ENCODE results near the gene CLDN22. TPM values are rescaled to one million over a fixed set of nuclear protein-coding genes. Genes with fewer than 3 reads are reported as not detected.
A peak's percentile ranks its signal among the peaks of the same experiment; 100 is the strongest.

CLDN22 gene
- total RNA-seq, 1 donor from 2014 or later = not detected

GRCh38 chr4:183347146-183347545 is 27.1 kb upstream of the CLDN22 start:
- Histone ChIP-seq H3K4me1 (peaks cover 6% of the 10 kb centered on the region), H3K4me3 (no peak overlapping the region), H3K36me3 (no peaks in the 10 kb centered on the region), H3K9me3 (no peaks in the 10 kb centered on the region), H3K27ac (no peak overlapping the region), H3K27me3 (ENCODE audit: low read depth) (peaks cover 17% of the 10 kb centered on the region)
- ATAC-seq (no peak), DNase-seq (no peak)
- no peak for TF ChIP-seq CTCF (IDR thresholded peaks at IDR 0.05)
- intact Hi-C loops (cut with DNase I) = no loop called here

GRCh38 chr4:183345261-183345660 is 25.2 kb upstream of the CLDN22 start:
- no peak for TF ChIP-seq CTCF (IDR thresholded peaks at IDR 0.05)
- ATAC-seq (no peak), DNase-seq (no peak)
- Histone ChIP-seq H3K4me1 (peaks cover 6% of the 10 kb centered on the region), H3K27ac (no peak overlapping the region), H3K9me3 (no peaks in the 10 kb centered on the region), H3K4me3 (no peak overlapping the region), H3K36me3 (no peaks in the 10 kb centered on the region), H3K27me3 (ENCODE audit: low read depth) (peaks cover 11% of the 10 kb centered on the region)
- intact Hi-C loops (cut with DNase I) = no loop called here

GRCh38 chr4:183344523-183345255 is 24.6 kb upstream of the CLDN22 start:
- no peak overlapping the region for H3K4me3 ChIP-seq
- intact Hi-C loops (cut with DNase I) = no loop called here
- H3K27me3 ChIP-seq (ENCODE audit: low read depth) = peaks cover 11% of the 10 kb centered on the region
- H3K36me3 ChIP-seq = no peaks in the 10 kb centered on the region
- DNase-seq (no peak), ATAC-seq (no peak)
- no peak overlapping the region for H3K27ac ChIP-seq
- peaks cover 6% of the 10 kb centered on the region for H3K4me1 ChIP-seq
- no peaks in the 10 kb centered on the region for H3K9me3 ChIP-seq
- TF ChIP-seq CTCF (IDR thresholded peaks at IDR 0.05) = no peak

DNA sequence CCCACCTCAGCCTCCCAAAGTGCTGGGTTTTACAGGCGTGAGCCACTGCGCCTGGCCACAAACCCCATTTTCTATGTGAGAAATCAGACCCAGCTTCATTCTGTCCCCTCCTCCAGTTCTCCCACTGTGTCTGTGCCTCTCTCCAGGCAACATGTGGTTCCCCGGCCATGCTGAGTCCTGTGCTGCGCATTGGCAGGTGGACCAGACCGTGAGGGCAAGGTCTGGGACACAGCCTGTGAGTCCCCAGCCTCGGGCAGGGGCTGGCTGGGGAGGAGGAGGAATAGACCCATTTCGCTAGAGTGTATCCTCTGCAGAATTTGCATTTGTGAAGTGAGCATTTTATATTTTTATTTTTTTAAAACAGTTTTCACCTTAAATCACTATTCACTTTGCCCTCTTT is 23.7 kb upstream of the CLDN22 start:
- TF ChIP-seq CTCF (IDR thresholded peaks at IDR 0.05) = no peak
- Histone ChIP-seq H3K9me3 (no peaks in the 10 kb centered on the region), H3K4me1 (peaks cover 6% of the 10 kb centered on the region), H3K27me3 (ENCODE audit: low read depth) (peaks cover 11% of the 10 kb centered on the region), H3K36me3 (no peaks in the 10 kb centered on the region), H3K4me3 (no peak overlapping the region), H3K27ac (no peak overlapping the region)
- DNase-seq (no peak), ATAC-seq (no peak)
- intact Hi-C loops (cut with DNase I) = no loop called here

GRCh38 chr4:183342541-183343533 is 22.8 kb upstream of the CLDN22 start:
- H3K9me3 ChIP-seq = no peaks in the 10 kb centered on the region
- no peaks in the 10 kb centered on the region for H3K36me3 ChIP-seq
- peaks cover 6% of the 10 kb centered on the region for H3K4me1 ChIP-seq
- ATAC-seq = peak; percentile 23 to 55
- DNase-seq = no peak
- TF ChIP-seq CTCF (IDR thresholded peaks at IDR 0.05) = no peak
- no peak overlapping the region for H3K27ac ChIP-seq
- H3K4me3 ChIP-seq = no peak overlapping the region
- peaks cover 11% of the 10 kb centered on the region for H3K27me3 ChIP-seq (ENCODE audit: low read depth)
- intact Hi-C loops (cut with DNase I) = no loop called here

All from lower lobe of right lung (tissue), 2 donors.